HG03045 (cell line): ENCODE measurements around the gene ARL13A.
"Not testable (repeated sequence)": the region's sequence is repeated elsewhere in the genome, so short reads cannot be mapped to it uniquely, and the experiment has no call there.

Experiments
- ATAC-seq: cut with Tn5 transposase; IDR thresholded peaks from one replicate; pipeline ENCODE4 v1.9.1; 2021; ENCODE audit warnings: mild to moderate bottlenecking, moderate library complexity; ENCODE audit not compliant: unreplicated experiment

The ARL13A gene

DNA sequence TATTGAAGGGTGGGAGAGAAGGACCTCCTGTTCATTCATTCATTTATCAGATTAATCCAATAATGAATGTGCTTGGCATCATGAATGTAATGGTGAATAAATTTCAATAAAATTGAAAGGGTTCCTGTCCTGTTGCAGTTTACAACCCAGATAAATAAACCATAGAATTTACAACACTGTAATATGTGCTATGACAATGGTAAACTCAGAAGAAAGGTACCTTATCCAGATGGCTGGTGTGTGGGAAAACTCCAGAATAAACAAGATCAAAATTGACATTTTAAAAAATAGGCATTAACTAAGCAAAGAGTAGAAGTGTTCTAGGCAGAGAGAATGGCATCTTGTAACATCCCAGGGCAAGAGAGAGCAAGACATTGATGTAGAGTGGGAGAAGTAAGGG lies 15.3 kb downstream of the ARL13A start:
- ATAC-seq, result no peak

- ATAC-seq, result no peak
Measured at GRCh38 chrX:100990139-100990538, 20.6 kb downstream of the ARL13A start.

- no peak for ATAC-seq
Measured at GRCh38 chrX:100994352-100995281, 25.1 kb downstream of the ARL13A start.

GRCh38 chrX:100995469-100995868 lies 26.0 kb downstream of the ARL13A start:
- ATAC-seq, result no peak

DNA sequence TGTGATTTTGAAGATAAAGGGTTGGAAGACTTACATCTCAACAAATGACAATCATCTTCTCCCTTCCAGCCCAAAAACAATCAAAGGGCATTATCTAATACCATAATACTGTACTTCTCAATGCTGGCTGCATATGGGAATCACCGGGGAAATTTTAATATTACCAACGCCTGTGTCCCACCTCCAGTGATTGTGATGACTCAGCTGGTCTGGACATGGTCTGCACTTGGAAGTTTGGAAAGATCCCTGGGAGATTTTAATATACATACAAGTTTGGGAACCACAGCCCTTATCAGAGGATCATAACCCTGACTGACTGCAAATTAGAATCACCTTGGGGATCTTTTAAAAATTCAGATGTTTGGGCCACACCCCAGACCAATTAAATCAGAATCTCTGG lies 29.9 kb downstream of the ARL13A start:
- no peak for ATAC-seq

GRCh38 chrX:101009090-101009489 lies 39.6 kb downstream of the ARL13A start:
- ATAC-seq, result no peak

- not testable (repeated sequence) for ATAC-seq
Measured at GRCh38 chrX:101012031-101012430, 42.5 kb downstream of the ARL13A start.

GRCh38 chrX:101022020-101022419 lies 52.5 kb downstream of the ARL13A start:
- ATAC-seq, result no peak

DNA sequence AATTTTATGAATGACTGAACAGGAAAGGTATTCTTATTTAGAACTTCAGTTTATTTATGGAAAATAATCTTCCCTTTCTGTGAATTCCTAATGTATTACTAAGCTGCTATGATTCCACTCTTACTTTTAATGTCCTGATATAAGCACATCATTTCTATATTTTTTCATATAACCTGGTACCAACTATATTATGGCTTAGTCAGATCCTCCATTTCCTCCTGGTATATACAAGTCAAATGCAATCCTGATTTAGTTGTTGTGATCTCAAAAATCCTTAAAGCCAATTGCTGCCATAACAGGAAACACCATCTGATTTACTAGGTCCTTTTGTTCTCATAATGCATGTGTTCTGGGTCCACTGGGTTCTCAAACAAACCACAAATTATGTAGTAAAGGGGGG lies 55.6 kb downstream of the ARL13A start:
- ATAC-seq, result no peak

GRCh38 chrX:101028562-101028961 lies 59.1 kb downstream of the ARL13A start:
- ATAC-seq, result no peak

DNA sequence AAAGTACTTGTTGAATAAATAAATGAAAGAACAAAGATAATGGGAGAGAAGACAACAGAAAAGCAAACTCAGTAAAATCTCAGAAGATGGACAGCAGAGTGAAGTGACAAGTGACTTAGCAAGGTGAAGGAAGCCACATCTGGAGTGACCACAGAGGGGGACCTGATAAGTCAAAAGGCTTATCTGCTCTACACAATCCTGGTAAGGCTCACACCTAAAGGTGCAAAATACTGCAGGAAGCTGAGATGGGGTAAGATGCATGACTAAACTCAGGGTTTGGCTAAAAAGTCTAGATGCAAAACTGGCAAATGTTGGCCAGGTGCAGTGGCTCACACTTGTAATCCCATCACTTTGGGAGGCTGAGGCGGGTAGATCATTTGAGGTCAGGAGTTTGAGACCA lies 60.2 kb downstream of the ARL13A start:
- ATAC-seq, result no peak

GRCh38 chrX:101037231-101037630 lies 67.7 kb downstream of the ARL13A start:
- no peak for ATAC-seq

GRCh38 chrX:101040197-101040596 lies 70.7 kb downstream of the ARL13A start:
- ATAC-seq, result no peak
